ENCODE measurements around the gene CXCL1. TPM values are rescaled to one million over a fixed set of nuclear protein-coding genes. Genes with fewer than 3 reads are reported as not detected.

Gene CXCL1
- total RNA-seq, 5 donors from 2014 or later (not counting 1 experiment from before 2014, with no cell fraction given), result not detected

DNA sequence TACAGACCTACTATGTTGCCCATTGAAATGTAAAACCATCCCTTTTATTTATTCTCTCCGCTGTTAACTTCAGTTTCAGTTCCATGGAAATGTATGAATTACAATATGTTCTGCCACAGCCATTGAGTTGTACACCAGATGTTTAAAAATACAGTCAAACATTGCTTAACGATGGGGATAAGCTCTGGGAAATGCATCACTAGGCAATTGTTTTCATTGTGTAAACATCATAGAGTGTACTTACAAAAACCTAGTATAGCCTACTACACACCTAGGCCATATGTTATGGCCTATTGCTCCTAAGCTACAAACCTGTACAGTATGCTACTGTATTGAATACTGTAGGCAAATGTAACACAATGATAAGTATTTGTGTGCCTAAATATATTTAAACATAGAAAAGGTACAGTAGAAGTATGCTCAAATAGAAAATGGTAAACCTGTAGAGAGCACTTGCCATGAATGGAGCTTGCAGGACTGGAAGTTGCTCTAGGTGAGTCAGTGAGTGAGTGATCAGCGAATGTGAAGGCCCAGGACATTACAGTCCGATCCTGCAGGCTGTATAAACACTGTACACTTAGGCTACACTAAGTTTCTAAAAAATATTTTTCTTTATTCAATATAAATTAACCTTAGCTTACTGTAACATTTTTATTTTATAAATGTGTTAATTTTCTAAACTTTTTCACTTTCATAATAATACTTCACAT lies 18.8 kb upstream of the CXCL1 start:
- ATAC-seq (replicated peaks in 1 of 4), result no peak
- ChIA-PET CTCF (no interaction called here), POLR2A (no interaction called here)
- Histone ChIP-seq H3K4me3 (ENCODE audit: control insufficient read depth in 1 of 2, extremely low read depth in 1 of 2, low read length in 1 of 2) (no peak overlapping the region), H3K36me3 (ENCODE audit: control insufficient read depth in 2 of 2, extremely low read depth in 1 of 2, insufficient read depth in 1 of 2, low read length in 1 of 2) (no peaks in the 10 kb centered on the region), H3K4me1 (ENCODE audit: control insufficient read depth in 1 of 2, extremely low read depth in 1 of 2, insufficient read depth in 2 of 2, low read length in 2 of 2) (no peaks in the 10 kb centered on the region), H3K27ac (ENCODE audit: low read length) (no peak overlapping the region), H3K9me3 (no peaks in the 10 kb centered on the region), H3K27me3 (replicated peaks in 1 of 2; ENCODE audit: control insufficient read depth in 2 of 2, extremely low read depth in 1 of 2, insufficient read depth in 2 of 2, low read length in 1 of 2) (peaks cover 0 to 4% of the 10 kb centered on the region in 2 experiments)
- DNase-seq, result no peak
- H3K27ac Mint-ChIP-seq, result no peak overlapping the region
- no peaks in the 10 kb centered on the region for H3K36me3 Mint-ChIP-seq
- no CpG with 5 or more reads among the region's 4 CpGs for WGBS (ENCODE audit: insufficient coverage)
- no peaks in the 10 kb centered on the region for H3K9me3 Mint-ChIP-seq
- no peaks in the 10 kb centered on the region for H3K4me1 Mint-ChIP-seq
- no peak overlapping the region for H3K4me3 Mint-ChIP-seq
- peaks cover 2 to 5% of the 10 kb centered on the region in 2 donors for H3K27me3 Mint-ChIP-seq

DNA sequence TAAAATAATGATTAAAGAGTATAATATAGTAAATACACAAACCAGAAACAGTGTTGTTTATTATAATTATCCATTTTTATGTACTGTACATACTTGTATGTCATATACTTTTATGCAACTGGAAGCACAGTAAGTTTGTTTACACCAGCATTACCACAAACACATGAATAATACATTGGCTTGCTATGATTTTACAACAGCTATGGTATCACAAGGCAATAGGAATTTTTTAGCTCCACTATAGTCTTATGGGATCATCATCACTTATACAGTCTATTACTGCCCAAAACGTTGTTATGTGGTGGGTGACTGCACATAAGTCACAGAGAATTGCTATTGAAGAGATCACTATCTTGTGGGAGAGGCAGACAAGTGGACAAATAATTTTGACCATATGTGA lies 17.9 kb upstream of the CXCL1 start:
- H3K4me1 ChIP-seq (ENCODE audit: control insufficient read depth in 1 of 2, extremely low read depth in 1 of 2, insufficient read depth in 2 of 2, low read length in 2 of 2), result no peaks in the 10 kb centered on the region
- no peak overlapping the region for H3K27ac ChIP-seq (ENCODE audit: low read length)
- Mint-ChIP-seq H3K27me3 (peaks cover 2 to 5% of the 10 kb centered on the region in 2 donors), H3K27ac (no peak overlapping the region), H3K4me1 (no peaks in the 10 kb centered on the region), H3K36me3 (no peaks in the 10 kb centered on the region), H3K9me3 (no peaks in the 10 kb centered on the region), H3K4me3 (no peak overlapping the region)
- H3K36me3 ChIP-seq (ENCODE audit: control insufficient read depth in 2 of 2, extremely low read depth in 1 of 2, insufficient read depth in 1 of 2, low read length in 1 of 2), result no peaks in the 10 kb centered on the region
- H3K9me3 ChIP-seq, result no peaks in the 10 kb centered on the region
- ChIA-PET POLR2A (no interaction called here), CTCF (no interaction called here)
- DNase-seq (no peak), ATAC-seq (replicated peaks in 1 of 4) (no peak)
- peaks cover 0 to 4% of the 10 kb centered on the region in 2 experiments for H3K27me3 ChIP-seq (replicated peaks in 1 of 2; ENCODE audit: control insufficient read depth in 2 of 2, extremely low read depth in 1 of 2, insufficient read depth in 2 of 2, low read length in 1 of 2)
- no CpG with 5 or more reads among the region's 1 CpG for WGBS (ENCODE audit: insufficient coverage)
- H3K4me3 ChIP-seq (ENCODE audit: control insufficient read depth in 1 of 2, extremely low read depth in 1 of 2, low read length in 1 of 2), result no peak overlapping the region

DNA sequence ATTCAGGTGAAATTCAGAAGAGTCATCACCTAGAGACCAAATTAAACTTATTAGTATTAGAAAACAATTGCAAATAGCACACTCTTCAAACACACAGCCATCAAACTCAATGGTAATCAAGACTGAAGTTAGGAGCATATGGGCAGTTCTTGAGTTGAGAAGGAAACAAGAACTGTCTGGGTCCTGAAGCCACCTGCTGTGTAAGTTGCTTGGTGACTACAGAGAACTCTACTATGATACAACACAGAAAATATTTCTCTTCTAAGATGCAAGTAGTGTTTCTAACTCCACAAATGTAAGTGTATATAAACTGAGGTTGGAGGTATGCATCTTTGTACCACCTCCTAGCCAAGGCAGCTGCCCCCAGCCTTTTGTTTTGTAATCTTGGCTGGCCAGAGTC lies 16.4 kb upstream of the CXCL1 start:
- Histone ChIP-seq H3K27ac (ENCODE audit: low read length) (no peak overlapping the region), H3K4me1 (ENCODE audit: control insufficient read depth in 1 of 2, extremely low read depth in 1 of 2, insufficient read depth in 2 of 2, low read length in 2 of 2) (no peaks in the 10 kb centered on the region), H3K36me3 (ENCODE audit: control insufficient read depth in 2 of 2, extremely low read depth in 1 of 2, insufficient read depth in 1 of 2, low read length in 1 of 2) (no peaks in the 10 kb centered on the region), H3K27me3 (replicated peaks in 1 of 2; ENCODE audit: control insufficient read depth in 2 of 2, extremely low read depth in 1 of 2, insufficient read depth in 2 of 2, low read length in 1 of 2) (peaks cover 0 to 4% of the 10 kb centered on the region in 2 experiments), H3K9me3 (no peaks in the 10 kb centered on the region), H3K4me3 (ENCODE audit: control insufficient read depth in 1 of 2, extremely low read depth in 1 of 2, low read length in 1 of 2) (no peak overlapping the region)
- no peaks in the 10 kb centered on the region for H3K36me3 Mint-ChIP-seq
- DNase-seq (no peak), ATAC-seq (replicated peaks in 1 of 4) (no peak)
- H3K9me3 Mint-ChIP-seq, result no peaks in the 10 kb centered on the region
- no peak overlapping the region for H3K27ac Mint-ChIP-seq
- ChIA-PET CTCF (no interaction called here), POLR2A (no interaction called here)
- no peaks in the 10 kb centered on the region for H3K4me1 Mint-ChIP-seq
- no peak overlapping the region for H3K4me3 Mint-ChIP-seq
- peaks cover 2 to 5% of the 10 kb centered on the region in 2 donors for H3K27me3 Mint-ChIP-seq

DNA sequence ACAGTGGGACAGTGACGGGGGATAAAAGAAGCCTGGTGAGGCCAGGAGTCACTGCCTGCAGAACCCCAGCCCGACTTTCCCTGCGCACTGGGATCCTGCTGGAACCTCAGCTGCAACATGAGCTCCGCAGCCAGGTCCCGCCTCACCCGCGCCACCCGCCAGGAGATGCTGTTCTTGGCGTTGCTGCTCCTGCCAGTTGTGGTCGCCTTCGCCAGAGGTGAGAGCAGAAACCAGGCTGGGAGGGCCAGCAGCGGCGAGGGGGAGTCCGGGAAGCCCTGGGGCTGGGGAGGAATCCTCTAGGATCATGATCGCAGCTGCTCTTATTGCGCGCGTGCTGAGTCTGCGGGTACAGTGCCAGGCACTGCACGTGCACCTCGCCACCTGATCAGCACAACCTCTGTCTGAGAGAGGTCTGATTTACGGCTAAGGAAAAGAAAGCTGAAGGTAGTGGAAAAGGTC lies 15.9 kb upstream of the CXCL1 start, which contains the start of gene PF4V1:
PF4V1 (plus strand) TSS at position 51 of the 459 bp plus-strand sequence; CDS start at position 118, 67 bp downstream.
- Mint-ChIP-seq H3K9me3 (no peaks in the 10 kb centered on the region), H3K27ac (no peak within 1 kb of the TSS), H3K27me3 (peaks cover 1 to 2% of the 10 kb centered on the region in 2 donors), H3K36me3 (no peaks in the 10 kb centered on the region), H3K4me1 (no peaks in the 10 kb centered on the region), H3K4me3 (no peak within 1 kb of the TSS)
- DNase-seq (no peak), ATAC-seq (replicated peaks in 1 of 4) (peak in 1 of 4 experiments; percentile 34)
- Histone ChIP-seq H3K36me3 (ENCODE audit: control insufficient read depth in 2 of 2, extremely low read depth in 1 of 2, insufficient read depth in 1 of 2, low read length in 1 of 2) (no peaks in the 10 kb centered on the region), H3K4me3 (ENCODE audit: control insufficient read depth in 1 of 2, extremely low read depth in 1 of 2, low read length in 1 of 2) (no peak within 1 kb of the TSS), H3K9me3 (no peaks in the 10 kb centered on the region), H3K27ac (ENCODE audit: low read length) (no peak within 1 kb of the TSS), H3K4me1 (ENCODE audit: control insufficient read depth in 1 of 2, extremely low read depth in 1 of 2, insufficient read depth in 2 of 2, low read length in 2 of 2) (no peaks in the 10 kb centered on the region), H3K27me3 (replicated peaks in 1 of 2; ENCODE audit: control insufficient read depth in 2 of 2, extremely low read depth in 1 of 2, insufficient read depth in 2 of 2, low read length in 1 of 2) (peaks cover 0 to 4% of the 10 kb centered on the region in 2 experiments)
- ChIA-PET CTCF (no interaction called here), POLR2A (no interaction called here)
- WGBS (ENCODE audit: insufficient coverage), result 40% methylated on average over 19 of the region's 22 CpGs

DNA sequence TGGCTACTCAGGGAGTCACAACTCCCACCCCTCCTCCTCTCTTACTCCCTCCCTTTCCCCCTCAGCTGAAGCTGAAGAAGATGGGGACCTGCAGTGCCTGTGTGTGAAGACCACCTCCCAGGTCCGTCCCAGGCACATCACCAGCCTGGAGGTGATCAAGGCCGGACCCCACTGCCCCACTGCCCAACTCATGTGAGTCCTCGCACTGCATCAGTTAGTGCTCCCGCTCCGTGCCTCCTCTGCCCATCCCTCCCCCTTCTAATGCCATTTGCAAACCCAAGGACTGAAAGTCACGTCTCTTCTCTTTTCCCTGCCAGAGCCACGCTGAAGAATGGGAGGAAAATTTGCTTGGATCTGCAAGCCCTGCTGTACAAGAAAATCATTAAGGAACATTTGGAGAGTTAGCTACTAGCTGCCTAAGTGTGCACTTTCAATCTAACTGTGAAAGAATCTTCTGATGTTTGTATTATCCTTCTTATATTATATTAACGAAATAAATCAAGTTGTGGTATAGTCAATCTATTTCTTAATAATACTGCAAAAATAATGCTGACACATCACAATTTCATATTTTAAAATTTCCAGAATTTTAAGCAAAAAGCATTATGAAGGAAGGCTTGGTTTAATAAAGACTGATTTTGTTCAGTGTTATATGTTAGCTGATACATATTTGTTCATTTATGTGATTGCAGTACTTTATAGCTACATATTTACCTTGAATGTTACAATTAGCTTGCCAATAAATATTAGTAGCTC lies 15.3 kb upstream of the CXCL1 start:
- Histone ChIP-seq H3K4me1 (ENCODE audit: control insufficient read depth in 1 of 2, extremely low read depth in 1 of 2, insufficient read depth in 2 of 2, low read length in 2 of 2) (no peaks in the 10 kb centered on the region), H3K9me3 (no peaks in the 10 kb centered on the region), H3K36me3 (ENCODE audit: control insufficient read depth in 2 of 2, extremely low read depth in 1 of 2, insufficient read depth in 1 of 2, low read length in 1 of 2) (no peaks in the 10 kb centered on the region), H3K27me3 (replicated peaks in 1 of 2; ENCODE audit: control insufficient read depth in 2 of 2, extremely low read depth in 1 of 2, insufficient read depth in 2 of 2, low read length in 1 of 2) (peaks cover 0 to 4% of the 10 kb centered on the region in 2 experiments), H3K4me3 (ENCODE audit: control insufficient read depth in 1 of 2, extremely low read depth in 1 of 2, low read length in 1 of 2) (no peak overlapping the region), H3K27ac (ENCODE audit: low read length) (no peak overlapping the region)
- Mint-ChIP-seq H3K27me3 (peaks cover 2 to 3% of the 10 kb centered on the region in 2 donors), H3K4me3 (no peak overlapping the region), H3K9me3 (no peaks in the 10 kb centered on the region), H3K27ac (no peak overlapping the region), H3K4me1 (no peaks in the 10 kb centered on the region), H3K36me3 (no peaks in the 10 kb centered on the region)
- ChIA-PET POLR2A (interaction anchor here in 1 of 2 donors (0.5 kb wide), 1 partner anchor 877 kb away, joined by 3 read pairs; no protein-coding TSS in a partner anchor), CTCF (no interaction called here)
- DNase-seq, result no peak
- 33% methylated on average over 1 of the region's 8 CpGs for WGBS (ENCODE audit: insufficient coverage)
- no peak for ATAC-seq (replicated peaks in 1 of 4)

DNA sequence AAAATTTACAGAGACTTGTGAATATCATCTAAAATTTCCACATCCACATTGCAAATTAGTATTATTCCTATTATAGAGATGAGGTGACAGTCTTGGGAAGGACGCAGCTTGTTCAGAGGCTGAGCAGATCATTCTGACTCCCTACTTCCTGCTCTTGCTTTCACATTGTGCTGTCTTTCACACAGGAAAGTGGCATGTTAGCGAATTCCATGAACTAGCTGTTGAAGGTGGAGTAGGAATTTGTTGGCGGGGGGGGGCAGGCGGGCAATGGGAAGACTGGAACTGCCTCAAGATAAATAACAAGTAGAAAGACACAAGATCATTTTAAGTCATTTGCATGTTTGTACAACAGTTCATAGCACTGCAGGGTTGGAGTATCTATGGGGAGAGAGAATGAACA lies 13.8 kb upstream of the CXCL1 start:
- DNase-seq (no peak), ATAC-seq (replicated peaks in 1 of 4) (no peak)
- Mint-ChIP-seq H3K9me3 (no peaks in the 10 kb centered on the region), H3K27me3 (peaks cover 2 to 3% of the 10 kb centered on the region in 2 donors), H3K36me3 (no peaks in the 10 kb centered on the region), H3K4me3 (no peak overlapping the region), H3K4me1 (no peaks in the 10 kb centered on the region), H3K27ac (no peak overlapping the region)
- POLR2A ChIA-PET, result no interaction called here
- Histone ChIP-seq H3K36me3 (ENCODE audit: control insufficient read depth in 2 of 2, extremely low read depth in 1 of 2, insufficient read depth in 1 of 2, low read length in 1 of 2) (no peaks in the 10 kb centered on the region), H3K4me1 (ENCODE audit: control insufficient read depth in 1 of 2, extremely low read depth in 1 of 2, insufficient read depth in 2 of 2, low read length in 2 of 2) (no peaks in the 10 kb centered on the region), H3K9me3 (no peaks in the 10 kb centered on the region), H3K27ac (ENCODE audit: low read length) (no peak overlapping the region), H3K4me3 (ENCODE audit: control insufficient read depth in 1 of 2, extremely low read depth in 1 of 2, low read length in 1 of 2) (no peak overlapping the region), H3K27me3 (replicated peaks in 1 of 2; ENCODE audit: control insufficient read depth in 2 of 2, extremely low read depth in 1 of 2, insufficient read depth in 2 of 2, low read length in 1 of 2) (peaks cover 0 to 4% of the 10 kb centered on the region in 2 experiments)
- CTCF ChIA-PET, result interaction anchor here in 1 of 2 donors (0.6 kb wide), 1 partner anchor 55 kb away, joined by 3 read pairs; no protein-coding TSS in a partner anchor
- no CpG with 5 or more reads among the region's 4 CpGs for WGBS (ENCODE audit: insufficient coverage)
